NCI-H69 (cell line): ENCODE data around the gene PPP1R14B.

Source experiments
- DNase-seq: peaks from one replicate; lab custom pipeline; 2025; lab: John Stamatoyannopoulos, UW

PPP1R14B gene

GRCh38 chr11:64246871-64247728, at the start of gene PPP1R14B:
Gene PPP1R14B, minus strand, starts transcription at chr11:64246943. Its CDS starts 270 bp downstream, at chr11:64246673.
- DNase-seq: peak; percentile 96

GRCh38 chr11:64296236-64296635, 49.5 kb upstream of the PPP1R14B start:
- DNase-seq: no peak

GRCh38 chr11:64295760-64296159, 49.0 kb upstream of the PPP1R14B start:
- no peak for DNase-seq

- DNase-seq: no peak
Measured at GRCh38 chr11:64294774-64295173, 48.0 kb upstream of the PPP1R14B start.

GRCh38 chr11:64292460-64293254, 45.9 kb upstream of the PPP1R14B start:
- no peak for DNase-seq

- DNase-seq: peak; percentile 50
Measured at GRCh38 chr11:64291752-64292459, 45.2 kb upstream of the PPP1R14B start.

GRCh38 chr11:64291262-64291751, 44.6 kb upstream of the PPP1R14B start, which contains the start of gene KCNK4:
Gene KCNK4, plus strand, starts transcription at chr11:64291302. Its CDS starts 1,717 bp downstream, at chr11:64293019.
- DNase-seq: no peak

- DNase-seq: no peak
Measured at GRCh38 chr11:64290352-64291261, 43.9 kb upstream of the PPP1R14B start.

- DNase-seq: no peak
Measured at GRCh38 chr11:64289002-64289564, 42.3 kb upstream of the PPP1R14B start.

GRCh38 chr11:64288353-64288750, 41.6 kb upstream of the PPP1R14B start:
- DNase-seq: no peak

GRCh38 chr11:64287676-64288352, 41.1 kb upstream of the PPP1R14B start:
- DNase-seq: no peak

GRCh38 chr11:64286801-64287159, 40.0 kb upstream of the PPP1R14B start:
- DNase-seq: no peak

GRCh38 chr11:64285885-64286800, 39.4 kb upstream of the PPP1R14B start:
- DNase-seq: peak; percentile 85

- peak; percentile 93 for DNase-seq
Measured at GRCh38 chr11:64284962-64285884, 38.5 kb upstream of the PPP1R14B start, which contains the start of gene GPR137. Gene GPR137, plus strand, starts transcription at chr11:64285848. Its CDS starts 677 bp downstream, at chr11:64286525.

- DNase-seq: peak; percentile 98
Measured at GRCh38 chr11:64284048-64284961, 37.6 kb upstream of the PPP1R14B start, which contains the start of gene BAD. Gene BAD, minus strand, starts transcription at chr11:64284665. Its CDS starts 297 bp downstream, at chr11:64284368.

GRCh38 chr11:64283092-64283491, 36.3 kb upstream of the PPP1R14B start:
- no peak for DNase-seq
